NCI-H748 treated with DMSO at 0.1 percent for 48 hours (cell line): ENCODE results near the gene ASTN2.

Experiments
- DNase-seq: peaks from one replicate; lab custom pipeline; 2025; lab: John Stamatoyannopoulos, UW

The ASTN2 gene

DNA sequence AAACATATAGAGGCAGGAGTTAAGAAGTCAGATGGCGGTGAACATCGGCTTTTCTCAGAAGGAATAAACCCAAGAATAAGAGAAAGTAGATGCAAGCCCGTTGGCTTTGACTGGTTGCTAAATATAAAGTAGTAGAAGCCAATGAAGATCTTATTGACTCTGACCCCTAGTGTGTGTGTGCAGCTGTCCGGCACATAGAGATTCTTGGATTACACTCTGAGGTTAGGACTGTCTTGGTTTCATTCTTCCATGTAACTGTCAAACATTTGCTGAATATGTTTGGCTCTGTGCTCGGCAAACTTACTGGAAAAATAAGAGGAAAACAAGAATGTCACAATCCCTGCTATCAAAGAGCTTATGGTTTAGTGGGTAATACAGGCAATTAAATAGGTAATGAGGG lies 54.9 kb downstream of the ASTN2 start:
- no peak for DNase-seq

DNA sequence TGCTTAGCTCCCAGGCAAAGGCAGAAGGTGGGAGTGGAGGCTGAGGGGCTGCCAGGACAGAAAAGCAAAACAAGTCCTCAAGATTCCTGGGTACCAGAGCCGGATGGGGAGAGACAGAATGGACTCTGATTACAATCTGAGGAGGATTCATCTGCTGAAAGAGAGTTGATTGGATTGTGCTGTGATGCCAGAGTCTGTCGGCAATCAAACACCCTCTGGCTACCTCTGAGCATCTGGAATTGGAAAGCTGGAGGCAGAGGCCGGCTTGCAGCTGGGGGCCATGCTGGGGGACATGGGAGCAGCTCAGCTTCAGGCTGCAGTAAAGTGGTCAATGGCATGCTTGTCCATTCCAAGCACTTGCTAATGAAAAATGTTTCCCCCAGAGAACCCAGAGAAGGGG lies 59.3 kb downstream of the ASTN2 start:
- no peak for DNase-seq

DNA sequence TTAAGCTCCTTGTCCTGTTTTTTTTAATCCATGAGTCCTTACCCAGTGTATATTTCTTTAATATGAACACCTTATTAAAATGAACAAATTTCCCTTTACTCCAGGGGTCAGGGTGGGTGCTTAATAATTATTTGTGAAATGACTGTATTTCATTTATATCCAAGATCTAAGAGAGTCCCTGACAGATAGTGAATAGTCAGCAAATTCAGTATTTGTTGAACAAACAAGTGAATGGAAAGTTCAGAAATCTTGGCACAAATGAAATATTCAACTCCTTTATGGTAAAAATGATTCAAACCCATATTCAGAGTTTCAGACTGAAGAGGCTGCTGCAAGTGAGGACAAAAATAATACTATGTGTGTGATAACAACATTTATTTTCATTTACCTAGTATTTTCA lies 59.9 kb downstream of the ASTN2 start:
- no peak for DNase-seq

DNA sequence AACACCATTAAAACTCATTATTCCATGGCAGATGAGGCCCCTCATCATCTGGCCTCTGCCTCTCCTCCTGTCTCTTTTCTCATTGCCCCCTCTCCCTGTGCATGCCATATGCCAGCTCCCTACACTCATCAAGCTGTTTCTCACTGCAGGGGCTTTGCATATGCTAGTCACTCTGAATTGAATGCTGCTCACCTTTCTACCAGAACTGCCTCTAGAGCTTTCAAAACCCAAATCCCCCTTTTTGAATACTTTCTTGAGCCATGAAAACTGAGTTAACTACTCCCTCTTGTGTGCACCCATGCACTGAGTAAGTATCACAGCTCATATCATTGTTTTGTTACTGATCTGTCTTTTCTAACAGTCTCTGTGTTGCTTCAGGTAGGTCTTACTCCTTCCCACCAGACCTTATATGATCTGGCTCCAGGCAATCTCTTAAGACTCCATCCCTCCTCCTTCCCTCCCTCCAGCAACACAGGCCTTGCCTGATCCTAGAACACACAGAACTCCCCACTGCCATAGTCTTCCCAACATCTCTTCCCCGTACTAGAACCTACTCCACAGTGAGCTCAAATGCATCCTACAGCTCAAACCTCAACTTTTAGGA lies 60.5 kb downstream of the ASTN2 start:
- no peak for DNase-seq

DNA sequence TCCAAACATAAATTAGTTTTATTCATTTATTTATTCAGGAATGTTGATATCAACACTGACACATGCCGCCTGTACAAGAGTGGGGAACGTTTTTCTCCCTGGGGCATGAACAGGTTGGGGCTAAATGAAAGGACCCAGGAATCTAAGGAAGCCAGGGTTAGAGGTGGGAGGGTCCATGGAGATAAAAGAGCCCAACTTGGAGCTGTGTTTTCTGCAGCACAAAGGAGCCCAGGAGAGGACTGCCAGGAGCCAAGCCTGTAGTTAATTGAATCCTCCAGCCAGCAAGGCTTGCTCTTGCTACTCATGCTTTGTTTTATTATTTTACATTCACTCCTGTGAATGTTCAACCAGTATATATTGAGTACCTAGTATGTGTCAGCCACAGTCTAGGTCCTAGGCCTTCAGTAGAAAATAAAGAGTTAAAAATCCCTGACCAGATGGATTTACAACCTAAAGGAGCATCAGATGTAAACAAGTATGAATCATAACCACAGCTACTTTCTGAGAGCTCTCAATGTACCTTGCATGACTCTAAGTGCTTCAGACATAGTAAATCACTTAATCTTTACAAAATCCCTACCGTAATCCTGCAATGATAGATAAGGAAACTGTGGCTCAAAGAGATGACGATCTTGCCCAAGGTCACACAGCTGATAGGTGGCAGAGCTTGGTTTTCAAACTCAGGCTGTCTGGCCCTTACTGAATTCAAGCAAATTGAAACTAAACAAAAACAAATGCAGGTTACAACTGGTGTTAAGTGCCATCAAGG lies 69.8 kb downstream of the ASTN2 start:
- DNase-seq = no peak

DNA sequence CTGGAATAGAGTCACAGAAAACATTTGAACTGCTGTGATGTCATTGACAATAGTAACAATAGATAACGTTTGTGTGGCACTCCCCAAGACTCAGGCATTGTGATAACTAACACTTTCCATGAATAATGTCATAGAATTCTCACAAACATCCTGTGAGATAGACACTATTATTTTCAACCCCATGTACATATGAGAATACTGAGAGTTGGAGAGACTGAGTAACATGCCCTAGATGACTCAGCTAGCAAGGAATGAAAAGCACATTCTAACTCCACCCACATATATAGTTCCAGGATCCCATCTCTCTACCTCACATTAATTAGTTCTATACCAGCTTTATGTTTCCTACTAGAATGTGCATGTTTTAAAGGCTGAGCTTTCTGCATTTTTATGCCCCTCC lies 71.4 kb downstream of the ASTN2 start:
- DNase-seq = no peak

DNA sequence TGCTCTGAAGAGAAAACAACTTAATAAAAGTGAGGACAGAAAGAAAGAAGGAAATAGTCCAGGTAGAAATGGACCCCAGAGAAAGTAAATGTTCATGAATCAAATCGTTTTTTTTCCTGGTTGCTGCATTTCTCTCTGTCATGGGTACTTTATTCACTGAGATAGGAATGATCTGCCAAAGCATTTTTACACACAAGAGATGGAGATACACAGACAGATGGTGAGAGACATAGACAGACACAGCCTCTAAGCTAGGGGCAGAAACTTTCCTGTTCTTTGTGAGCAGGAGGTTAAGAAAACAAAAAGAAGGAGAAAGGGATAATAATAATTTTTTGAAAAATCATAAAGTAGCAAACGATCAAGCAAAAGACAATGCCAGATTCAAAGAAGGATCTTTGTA lies 73.7 kb downstream of the ASTN2 start:
- DNase-seq = no peak

DNA sequence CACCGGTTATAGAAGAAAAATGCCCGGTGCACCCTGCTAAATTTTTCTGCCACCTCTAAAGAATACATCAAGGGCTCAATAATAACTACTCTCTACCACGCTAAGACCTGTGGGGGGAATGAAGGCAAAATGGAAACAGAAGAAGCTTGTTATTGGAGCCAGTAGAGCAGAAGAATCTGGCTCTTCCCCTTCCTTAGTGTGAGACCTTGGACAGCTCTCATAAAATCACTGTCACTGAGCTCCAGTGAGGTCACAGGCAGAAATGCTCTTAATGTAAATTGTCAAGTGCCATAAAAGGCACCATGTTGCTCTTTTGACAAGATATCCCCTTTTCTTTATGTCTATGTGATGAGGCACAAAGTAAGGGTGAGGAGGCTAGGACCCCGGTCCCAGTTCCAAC lies 74.4 kb downstream of the ASTN2 start:
- DNase-seq = no peak

DNA sequence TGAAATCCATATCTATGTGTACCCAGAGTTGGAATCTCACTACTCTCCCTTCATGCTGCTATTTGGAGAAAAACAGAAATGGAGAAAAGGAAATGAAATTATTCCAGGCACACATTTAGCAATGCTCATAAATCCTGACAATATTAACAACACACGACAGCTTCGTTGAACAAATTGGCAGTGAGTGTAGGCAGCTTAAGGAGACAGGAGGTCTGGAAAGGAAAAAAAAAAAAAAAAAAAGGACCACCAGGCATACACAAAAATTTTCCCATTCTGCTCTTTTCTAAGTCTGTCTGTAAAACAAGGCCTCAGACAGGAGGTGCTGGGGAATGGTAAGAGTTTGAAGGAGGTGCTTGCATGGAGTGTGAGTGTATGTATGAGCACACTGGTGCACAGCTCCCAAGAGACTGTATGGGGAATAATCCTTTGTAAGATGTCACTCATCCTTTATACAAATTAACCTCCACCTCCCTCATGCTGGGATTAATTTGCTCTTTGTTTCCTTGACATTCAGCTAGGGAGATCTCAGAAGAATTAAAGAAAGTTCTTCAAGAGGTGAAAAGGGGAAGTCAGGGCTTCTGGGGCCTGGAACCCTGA lies 78.9 kb downstream of the ASTN2 start:
- DNase-seq = no peak

DNA sequence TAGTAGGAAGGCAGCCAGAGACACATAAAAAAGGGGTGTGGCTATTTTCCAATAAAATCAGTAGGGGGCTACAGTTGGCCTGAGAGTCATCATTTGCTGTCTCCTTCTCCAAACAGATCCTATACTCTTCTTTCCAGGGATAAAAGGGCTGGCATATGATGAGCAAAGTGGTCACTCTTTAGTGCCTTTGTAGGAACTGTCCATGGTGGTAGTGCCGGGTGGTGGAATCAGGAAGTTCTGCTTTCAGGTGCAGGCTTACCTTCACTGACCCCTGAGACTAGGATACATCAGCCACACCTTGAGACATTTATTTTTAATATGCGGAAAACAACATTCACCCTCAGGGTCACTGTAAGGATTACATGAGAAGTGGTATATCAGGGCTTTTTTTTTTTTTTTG lies 80.8 kb downstream of the ASTN2 start:
- peak; percentile 52 for DNase-seq

DNA sequence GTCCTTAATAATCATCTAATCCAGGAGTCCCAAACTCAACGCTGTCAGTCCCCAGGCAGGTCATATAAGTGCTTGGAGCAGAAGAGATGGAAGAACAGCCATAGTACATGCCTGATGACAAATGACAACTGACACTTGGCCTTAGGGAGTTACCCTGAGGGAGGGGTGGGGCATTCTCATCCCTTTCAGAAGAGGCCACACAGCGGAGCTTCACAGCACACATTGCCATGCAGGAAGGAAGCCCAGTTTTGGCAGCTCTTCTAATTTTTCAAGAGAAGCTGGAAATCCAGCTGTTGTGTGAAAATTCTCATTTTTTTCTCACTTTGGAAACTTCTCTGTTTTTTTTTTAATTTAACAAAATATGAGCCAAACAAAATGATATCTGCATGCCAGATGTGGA lies 89.0 kb downstream of the ASTN2 start:
- DNase-seq = peak; percentile 22

DNA sequence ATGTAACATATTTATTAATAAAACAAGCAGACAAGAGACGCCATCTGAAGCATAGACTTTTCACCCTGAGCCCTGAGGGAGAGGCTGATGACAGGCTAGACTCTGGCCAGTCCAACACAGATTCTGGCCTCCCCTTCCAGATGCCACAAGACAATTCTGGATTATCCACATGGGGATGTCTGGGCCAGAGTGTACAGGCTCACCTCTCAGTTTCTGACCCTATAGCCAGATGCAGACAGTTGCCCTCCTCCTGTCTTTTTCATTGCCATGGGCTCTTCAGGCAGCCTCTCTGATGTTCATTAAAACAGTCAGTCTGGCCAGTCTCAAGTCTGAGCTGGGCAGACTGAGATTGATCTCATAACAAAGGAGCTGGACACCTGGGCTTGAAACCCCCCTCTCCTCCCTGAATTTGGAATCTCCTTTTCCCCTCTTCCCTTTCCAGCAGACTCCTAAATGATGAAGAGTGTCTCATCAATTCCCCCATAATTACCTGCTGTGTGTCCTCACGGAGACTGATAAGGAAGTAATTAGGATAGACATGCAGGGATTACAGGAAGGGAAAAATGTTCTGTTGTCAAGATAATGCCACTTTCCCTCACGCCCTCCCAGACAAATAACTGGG lies 89.6 kb downstream of the ASTN2 start:
- peak; percentile 22 for DNase-seq

DNA sequence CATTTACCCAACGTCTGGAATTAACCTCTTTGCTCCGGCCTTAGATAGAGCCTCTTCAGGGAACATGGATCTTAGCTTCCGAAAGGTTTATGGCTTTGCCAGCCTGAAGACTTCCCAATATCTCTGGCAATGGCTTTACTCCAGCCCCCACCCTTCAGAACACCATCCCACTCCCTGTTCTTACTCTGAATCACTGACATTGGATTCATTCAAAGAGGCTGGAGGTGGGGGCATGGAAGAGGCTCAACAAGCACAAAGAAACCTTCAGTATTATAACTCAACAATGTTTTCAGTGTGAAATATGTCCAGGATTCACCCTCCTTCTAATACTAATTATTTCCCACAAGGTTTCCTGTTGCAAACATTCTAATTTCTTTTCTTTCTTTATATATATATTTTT lies 91.5 kb downstream of the ASTN2 start:
- DNase-seq = no peak

DNA sequence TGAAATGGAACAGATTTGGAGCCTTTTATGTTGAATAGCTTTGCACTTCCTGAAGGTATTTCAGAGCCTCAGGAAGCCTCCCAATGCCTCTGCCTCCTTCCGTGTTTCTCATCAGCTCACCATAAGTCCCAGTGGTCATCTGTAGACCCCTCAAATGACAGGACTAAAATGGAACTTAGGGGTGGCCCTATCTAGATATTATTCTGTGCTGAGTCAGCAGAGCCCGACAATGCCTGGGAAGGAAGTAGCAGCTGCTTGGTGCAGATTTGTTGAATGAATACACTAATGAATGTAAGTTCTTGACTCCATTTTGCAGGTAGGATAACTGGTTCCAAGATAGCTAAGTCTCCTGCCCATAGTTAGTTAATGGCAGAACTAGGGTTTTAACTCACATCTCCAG lies 97.7 kb downstream of the ASTN2 start:
- no peak for DNase-seq

DNA sequence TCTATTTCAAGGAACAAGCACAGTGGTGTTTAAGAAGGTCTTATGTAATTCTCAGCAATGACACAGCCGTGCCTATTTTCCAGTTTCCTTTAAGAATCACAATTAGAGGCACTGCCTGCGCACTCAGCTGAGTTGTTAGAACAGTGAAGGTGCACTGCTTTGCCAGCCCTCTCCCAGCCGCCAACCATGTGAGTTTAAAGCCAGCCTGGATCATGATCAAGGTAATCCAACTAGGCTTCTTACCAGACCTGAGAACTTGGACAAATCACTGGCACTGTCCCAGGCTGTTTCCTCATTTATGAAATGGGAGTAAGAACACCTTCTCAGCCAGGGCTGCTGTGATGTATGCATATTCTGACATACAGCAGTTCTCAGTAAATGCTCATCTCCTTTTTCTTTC lies 99.6 kb downstream of the ASTN2 start:
- no peak for DNase-seq

DNA sequence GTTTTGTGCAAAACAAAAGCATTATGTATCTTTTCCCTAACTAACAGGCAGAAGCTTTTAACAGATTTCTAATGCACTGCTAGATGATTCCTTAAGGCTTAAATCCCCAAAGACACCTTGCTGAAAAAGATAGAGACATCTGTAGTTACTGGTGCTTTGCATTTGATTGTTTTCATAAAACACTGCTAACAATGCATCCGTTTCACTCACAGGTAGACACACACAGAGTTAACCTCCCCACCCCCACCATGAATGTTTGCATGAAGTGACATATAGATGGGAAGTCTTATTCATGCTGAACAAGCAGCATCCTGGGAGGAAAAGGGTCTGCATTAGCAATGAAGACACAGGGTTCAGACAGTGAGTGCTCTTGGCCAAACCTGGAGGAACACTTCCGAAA lies 100.9 kb downstream of the ASTN2 start:
- no peak for DNase-seq

DNA sequence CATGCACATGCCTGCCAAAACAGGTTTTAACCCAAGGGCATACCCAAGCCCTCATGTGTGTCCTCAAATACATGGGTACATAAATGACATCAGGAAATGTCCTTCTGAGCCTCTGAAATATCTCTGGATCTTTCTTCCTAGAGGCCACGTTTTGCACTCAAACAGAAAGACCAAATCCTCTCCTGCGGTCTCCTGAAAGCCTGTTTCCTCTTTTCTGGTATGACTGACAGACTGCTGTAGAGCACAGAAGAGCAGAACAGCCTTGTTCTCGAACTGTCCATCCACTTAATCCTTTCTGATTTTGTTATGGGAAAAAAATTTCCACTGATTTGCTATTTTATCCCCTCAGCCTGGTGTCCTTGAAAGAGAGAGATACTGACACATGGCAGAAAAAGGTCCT lies 107.2 kb downstream of the ASTN2 start:
- DNase-seq = no peak

DNA sequence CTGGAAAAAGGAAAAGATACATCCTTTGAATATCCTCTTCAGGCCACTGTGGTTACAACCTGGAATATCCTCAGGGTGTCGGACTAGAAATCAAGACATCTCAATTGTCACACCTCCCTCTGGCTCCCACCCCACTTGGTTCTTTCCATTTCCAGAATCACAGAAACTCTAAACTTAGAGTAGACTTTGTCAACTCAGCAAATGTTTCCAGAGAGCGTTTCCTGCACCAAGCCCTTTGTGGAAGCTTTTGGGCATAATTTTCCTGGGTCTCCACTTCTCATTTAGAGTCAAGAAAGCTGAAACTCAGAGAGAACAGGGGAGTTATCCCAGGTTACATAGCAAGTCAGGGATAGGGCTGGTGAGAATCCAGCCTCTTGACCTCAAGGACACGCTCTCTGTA lies 108.8 kb downstream of the ASTN2 start:
- DNase-seq = no peak

DNA sequence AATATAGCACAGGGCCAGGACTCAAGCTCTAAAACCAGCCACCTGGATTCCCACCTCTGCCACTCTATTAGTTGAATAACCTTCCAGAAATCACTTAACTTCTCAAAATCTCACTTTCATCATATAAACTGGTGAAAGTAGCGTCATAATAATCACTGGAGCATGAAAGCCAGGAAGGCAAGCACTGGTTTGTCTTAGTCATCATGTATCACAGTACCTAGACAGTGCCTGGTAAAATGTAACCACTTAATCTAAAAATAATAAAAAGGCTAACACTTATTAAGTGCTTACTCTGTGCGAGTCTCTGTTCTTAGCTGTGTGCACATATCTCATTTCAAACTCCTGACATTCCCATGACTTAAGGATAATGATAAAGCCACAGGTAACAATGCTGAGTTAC lies 109.4 kb downstream of the ASTN2 start:
- no peak for DNase-seq

DNA sequence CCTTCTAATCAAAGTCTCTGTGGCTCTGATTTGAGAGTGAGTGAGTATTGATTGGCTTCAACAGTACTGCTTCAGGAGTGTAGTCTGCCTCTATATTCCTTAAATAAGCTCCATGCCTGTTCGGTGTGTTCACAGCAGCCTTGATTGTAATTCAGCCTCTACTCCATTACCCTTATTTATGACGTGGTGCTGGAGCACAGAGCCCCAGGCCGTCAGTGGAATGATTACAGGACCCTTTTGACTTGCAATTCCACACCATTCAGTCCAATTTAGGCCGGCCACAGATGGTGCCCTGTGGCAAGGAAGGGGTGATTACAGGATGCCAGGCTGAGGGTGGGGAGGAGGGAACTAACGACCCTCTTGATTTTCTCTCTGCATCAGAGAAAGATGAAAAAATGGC lies 110.3 kb downstream of the ASTN2 start:
- no peak for DNase-seq

DNA sequence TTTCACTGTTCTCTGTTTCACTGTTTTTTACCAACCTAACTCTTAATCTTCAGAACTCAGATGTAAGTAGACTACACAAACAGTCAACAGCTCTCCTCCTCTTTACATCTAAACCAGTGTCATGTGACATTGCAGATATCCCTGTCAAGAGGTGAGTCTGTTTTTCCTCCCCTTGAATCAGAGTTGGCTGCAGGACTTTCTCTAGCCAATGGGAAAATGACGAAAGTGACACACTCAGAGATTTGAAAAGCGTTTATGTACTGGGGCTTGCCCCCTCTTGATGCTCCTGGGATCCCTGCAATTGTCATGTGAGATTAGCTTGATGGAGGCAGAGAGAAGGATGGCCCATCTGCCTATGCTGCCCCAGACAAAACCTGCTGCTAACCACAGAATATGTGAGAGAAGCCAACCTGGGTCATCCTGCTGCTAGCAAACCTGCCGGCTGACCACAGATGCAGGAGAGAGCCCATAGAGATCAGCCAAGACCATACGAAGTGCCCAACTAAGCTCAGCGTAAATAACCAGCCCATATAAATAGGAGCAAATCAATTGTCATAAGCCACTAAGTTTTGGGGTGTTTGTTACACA lies 111.1 kb downstream of the ASTN2 start:
- DNase-seq = no peak

DNA sequence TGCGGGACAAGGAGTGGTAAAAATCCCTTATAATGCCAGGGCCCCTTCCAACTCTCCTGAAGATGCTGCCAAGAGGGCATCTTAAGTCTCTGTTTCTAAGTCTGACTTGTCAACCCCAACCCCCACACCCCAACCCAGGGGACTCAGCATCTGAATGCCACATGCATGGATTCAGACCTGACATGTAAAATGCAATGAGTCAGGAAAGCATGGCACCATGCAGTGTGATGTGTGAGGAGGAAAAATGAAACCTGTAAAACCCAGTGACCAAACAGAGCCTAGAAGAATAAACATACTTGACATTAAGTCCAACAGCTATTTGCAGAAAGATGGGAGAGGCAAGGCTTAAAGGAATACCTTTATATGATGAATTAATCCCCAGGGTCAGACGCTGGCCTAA lies 112.4 kb downstream of the ASTN2 start:
- DNase-seq = no peak
